GM03348 (cell line): ENCODE data around the gene FNDC3B.

Experiments used
- DNase-seq: peaks from one replicate; pipeline ENCODE4 v3.0.0; 2012; ENCODE audit warnings: low spot score

The FNDC3B gene

DNA sequence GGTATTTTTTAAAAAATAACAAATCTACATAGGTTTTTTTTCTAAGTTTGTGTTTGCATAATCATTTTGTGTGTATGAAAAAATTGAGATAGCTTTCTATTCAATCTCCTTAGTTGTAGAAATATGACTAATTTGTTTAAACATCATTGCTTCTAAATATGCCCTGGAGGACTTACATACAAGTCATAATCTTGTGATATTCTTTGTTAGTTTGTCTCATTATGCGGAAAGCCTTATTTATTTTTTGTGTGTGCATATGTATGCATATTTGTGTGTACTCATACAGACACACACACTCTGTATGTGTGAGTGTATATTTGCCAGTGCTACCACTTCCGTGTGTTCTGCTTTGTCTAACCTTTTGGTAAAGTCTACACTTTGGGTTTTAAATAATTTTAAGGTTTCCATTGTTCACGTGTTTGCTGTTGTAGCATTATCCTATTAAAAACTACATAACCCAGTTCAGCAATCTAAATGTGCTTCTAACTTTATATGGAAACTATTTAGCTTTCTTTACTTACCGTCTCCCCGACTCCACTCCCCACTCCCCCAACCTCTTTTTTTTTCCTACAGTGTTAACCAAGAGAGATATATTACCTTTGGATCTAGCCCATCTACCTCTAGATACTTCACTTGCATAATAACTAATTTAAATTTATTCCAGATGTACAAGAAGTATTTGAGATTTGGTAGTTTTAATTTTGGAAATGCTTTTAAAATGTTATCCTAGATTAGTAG is 111.7 kb downstream of the FNDC3B start:
- DNase-seq = no peak

GRCh38 chr3:172151651-172152649 is 112.6 kb downstream of the FNDC3B start:
- no peak for DNase-seq

DNA sequence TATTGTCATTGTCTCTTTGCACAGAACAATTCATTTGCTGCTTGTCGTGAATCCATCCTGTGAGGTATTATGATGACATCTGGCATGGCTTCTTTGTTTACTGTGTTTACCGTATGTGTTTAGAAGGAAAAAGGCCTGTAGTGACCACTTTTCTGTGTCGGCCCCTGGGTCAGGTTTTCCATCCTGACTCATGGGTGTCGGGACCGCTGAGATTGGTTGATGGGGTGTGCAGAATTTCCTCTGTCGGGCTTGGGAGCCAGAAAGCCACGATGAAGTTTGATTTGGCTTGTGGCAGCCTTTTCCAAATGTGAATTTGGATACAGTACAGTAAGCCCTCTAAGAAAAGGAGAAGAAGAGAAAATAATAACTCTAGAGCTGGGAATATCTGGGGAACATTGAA is 113.5 kb downstream of the FNDC3B start:
- DNase-seq = peak; percentile 33

GRCh38 chr3:172153335-172153861 is 114.0 kb downstream of the FNDC3B start:
- peak; percentile 89 for DNase-seq

- DNase-seq = no peak
Measured at GRCh38 chr3:172154768-172155664, 115.6 kb downstream of the FNDC3B start.

- DNase-seq = no peak
Measured at GRCh38 chr3:172155897-172156585, 116.7 kb downstream of the FNDC3B start.

DNA sequence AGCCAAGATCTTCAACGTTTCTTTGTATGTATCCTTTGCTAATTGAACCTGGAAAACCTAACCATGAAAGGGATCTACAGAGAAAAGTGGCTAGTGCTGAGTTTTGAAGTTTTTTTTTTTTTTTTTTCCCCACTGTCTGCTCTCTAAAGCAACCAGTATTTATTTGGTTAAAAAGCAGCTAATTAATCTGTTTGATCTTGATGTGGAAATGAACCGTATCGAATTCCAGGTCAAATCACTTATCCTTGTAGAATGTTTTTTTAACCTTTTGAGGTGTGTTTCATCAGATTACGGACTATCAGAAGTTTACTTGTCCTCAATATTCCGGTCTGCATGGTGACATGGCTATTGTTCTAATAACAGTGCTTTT is 117.2 kb downstream of the FNDC3B start:
- no peak for DNase-seq

GRCh38 chr3:172157564-172158258 is 118.3 kb downstream of the FNDC3B start:
- no peak for DNase-seq

GRCh38 chr3:172158741-172159140 is 119.4 kb downstream of the FNDC3B start:
- DNase-seq = no peak

- no peak for DNase-seq
Measured at GRCh38 chr3:172159376-172159775, 120.0 kb downstream of the FNDC3B start.

- no peak for DNase-seq
Measured at GRCh38 chr3:172159962-172160538, 120.7 kb downstream of the FNDC3B start.

DNA sequence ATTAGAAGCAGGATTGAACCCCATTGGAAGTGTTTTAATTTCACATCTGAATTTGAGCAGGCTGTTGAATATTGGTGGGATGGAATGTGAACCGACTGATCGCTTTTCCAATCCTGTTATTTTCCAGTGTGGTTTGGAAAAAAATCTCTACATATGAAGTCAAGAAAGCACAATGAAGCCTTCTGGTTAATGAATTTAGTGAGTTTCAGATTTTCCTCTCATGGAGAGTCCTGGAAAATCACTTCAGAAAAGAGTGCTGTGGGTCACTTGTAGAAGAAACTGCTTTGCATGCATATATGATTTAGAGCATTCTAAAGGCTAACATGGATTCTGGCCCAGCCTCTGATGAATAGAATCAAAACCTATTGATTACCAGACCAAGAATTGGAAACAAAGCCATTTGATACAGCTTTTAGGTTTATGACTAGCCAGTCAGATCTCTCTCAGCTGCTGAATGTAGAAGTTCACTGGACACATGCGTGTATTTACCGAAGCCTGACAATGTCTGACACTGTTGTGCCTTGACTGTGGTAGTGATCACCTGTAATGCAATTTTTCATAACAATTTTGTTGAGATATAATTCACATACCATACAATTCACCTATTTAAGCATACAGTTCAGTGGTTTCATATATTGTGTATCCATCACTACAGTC is 121.9 kb downstream of the FNDC3B start:
- DNase-seq = no peak

DNA sequence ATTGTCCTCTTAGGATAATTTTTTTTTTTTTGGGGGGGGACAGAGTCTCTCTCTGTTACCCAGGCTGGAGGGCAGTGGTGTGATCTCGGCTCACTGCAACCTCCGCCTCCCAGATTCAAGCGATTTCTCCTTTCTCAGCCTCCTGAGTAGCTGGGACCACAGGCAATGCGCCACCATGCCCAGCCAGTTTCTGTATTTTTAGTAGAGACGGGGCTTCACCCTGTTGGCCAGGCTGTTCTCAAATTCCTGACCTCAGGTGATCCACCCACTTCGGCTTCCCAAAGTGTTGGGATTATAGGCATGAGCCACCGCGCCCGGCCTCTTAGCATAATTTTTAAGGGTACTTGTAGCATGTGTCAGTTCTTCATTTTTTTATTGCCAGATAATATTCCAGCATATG is 122.6 kb downstream of the FNDC3B start:
- no peak for DNase-seq

- DNase-seq = no peak
Measured at GRCh38 chr3:172163320-172163719, 123.9 kb downstream of the FNDC3B start.

GRCh38 chr3:172164620-172165362 is 125.4 kb downstream of the FNDC3B start:
- DNase-seq = no peak

GRCh38 chr3:172166261-172166660 is 126.9 kb downstream of the FNDC3B start:
- no peak for DNase-seq

GRCh38 chr3:172166890-172167289 is 127.5 kb downstream of the FNDC3B start:
- no peak for DNase-seq

- no peak for DNase-seq
Measured at GRCh38 chr3:172167892-172168648, 128.7 kb downstream of the FNDC3B start.
